Activated CD8-positive, alpha-beta memory T cell treated with anti-CD3 and anti-CD28 coated beads for 1 hour (primary cell): Measurements from ENCODE around the gene DDOST.

Experiments used
- DNase-seq, 2 donors: peaks; one replicate each; pipeline ENCODE4 v3.0.0-alpha.2; 2020; ENCODE audit warnings: low read depth in 1 of 2; ENCODE audit errors: extremely low read depth in 1 of 2

DDOST gene

DNA sequence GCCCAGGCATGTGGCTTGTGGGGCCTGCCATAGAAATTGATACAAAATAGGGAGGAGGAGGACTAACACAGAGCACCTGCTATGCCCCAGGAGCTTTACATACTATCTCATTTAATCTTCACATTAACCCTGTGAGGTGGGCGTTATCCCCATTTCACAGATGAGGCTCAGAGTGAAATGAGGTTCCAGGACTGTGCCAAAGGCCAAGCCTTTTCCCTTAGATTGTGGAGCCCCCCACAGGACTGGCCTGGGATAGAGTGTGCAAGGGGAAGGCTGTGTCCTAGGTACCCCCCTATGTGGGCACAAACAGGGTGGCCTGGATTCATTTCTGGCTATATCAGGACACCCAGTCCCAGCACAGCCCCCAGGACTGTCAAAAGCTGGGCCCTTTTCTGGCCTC, 2.2 kb upstream of the DDOST start:
- no peak for DNase-seq

DNA sequence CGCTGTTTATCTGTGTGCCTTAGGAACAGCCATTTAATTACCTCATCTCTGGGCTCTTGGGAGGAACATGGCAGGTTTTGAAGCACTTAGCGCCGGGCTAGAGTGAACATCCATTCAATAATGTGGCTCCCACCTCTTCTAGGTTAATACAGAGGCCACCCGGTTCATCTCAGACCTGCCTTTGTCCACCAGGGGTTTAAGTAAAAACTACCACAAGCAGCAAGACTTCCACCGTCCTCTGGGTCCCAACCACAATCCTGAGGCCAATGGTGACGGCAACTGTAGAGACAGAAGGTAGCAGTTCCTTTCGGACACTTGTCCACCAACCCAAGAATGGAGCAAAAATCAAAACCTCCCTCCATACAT, 924 bp upstream of the DDOST start:
- DNase-seq = no peak

DNA sequence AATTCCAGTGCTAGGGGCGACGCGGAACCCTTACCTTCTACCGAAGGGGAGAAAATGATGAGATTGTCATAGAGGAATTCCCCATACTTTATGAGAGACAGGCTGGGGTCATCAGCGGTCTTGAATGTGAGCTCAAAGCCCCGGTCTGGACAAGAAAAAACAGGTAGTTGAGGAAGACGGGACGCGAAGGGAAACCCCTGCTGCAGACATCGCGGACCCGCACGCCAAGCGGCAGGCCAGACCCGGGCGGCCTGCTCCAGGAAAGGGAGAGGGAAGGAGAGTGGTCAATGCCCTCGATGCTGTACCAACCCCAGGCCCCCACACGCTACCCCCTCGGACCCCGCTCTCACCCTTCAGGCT, 342 bp downstream of the DDOST start:
- no peak for DNase-seq

DNA sequence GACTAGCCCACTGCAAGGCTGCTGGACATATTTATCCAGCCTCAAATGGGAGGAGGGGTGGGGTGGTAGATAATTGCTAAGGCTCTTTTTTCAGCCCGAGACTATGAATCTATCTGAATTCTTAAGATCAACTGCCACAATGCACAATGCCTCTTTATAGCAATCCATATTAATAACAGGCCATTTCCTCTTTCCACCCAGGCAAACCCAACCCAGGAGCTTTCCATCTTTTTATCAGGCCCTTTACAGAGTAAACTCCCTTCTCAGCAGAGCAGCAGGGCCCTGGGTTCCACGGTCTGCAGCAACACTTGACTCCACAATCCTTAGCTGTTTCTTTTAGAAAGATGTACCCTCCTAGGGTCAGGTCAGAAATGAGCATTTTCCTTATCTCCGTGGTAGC, 806 bp downstream of the DDOST start:
- no peak for DNase-seq

DNA sequence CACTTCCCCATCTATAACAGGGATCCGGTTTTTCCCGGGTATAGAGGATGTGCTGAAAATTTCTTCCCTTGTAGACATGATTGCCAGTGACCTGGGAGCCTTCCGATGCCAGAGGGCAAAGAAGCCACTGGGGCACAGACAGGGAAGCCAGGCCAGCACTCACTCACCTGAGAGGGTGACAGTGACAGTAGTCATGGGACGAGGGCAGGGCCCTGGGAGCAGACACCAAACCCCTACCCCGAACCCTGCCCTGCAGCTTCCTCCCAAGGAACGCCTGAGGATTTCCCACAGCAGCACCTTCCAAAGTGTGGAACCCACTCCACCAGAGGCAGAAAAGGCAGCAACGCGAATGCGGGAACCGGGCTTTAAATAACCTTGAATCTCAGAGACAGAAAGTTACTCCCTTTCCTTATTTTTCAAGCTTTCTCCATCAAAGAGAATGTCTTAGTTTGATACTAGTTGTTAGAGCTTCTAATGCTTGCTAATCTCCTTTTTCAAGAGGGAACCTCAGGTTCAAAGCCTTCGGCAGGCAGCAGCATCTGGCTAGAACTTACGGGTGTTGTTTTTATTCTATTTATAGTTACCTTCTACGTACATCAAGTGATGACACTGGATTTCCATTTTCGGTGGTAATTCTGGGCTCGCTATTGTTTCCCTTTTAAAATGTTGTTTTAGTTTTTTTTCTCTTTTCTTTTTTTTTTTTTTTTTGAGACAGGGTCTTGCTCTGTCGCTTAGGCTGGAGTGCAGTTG, 2.8 kb downstream of the DDOST start:
- DNase-seq = no peak

DNA sequence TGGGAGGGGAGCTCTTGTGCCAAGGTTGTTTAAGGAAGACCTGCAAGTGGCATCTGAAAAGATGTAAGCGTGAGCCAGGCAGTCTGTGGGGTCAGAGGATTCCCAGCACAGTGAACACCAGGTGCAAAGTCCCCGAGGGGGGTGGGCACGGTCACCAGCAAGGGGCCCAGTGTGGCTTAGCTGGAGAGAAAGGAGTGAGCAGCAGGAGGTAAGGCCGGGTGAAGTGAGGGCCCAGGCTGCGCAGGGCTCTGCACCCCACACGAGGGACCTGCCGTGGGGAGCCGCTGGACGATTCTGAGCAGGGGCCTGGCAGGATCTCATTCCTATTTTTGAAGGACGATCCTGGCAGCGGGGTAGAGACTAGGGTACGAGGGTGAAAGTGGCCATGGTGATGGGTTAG, 4.1 kb downstream of the DDOST start:
- no peak for DNase-seq

DNA sequence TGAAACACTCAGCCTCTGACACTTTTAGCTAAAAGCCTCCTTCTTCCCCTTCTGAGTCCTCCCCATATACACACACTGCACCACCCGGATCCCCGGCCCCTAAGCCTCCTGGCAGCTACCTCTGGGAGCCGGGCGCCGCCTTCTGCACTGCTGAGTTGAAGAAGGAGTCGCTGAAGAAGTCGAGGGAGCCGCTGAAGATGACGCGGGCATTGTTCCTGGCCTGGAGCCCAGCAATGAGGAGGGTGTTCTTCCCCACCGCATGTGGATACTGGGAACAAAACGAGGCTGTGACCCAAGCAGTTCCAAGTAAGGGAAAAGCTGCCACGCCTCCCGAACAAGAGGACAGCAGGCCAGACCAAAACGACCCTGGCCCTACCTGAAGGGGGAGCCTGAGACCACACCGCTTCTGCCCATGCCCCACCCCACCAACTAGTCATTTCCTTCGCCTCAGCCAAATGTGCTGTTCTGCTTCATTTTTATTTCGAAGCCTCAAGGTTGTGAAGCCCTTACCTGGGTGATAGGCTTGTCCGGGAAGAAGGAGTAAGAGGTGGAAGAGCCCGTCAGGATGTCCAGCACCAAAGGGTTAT, 7.0 kb downstream of the DDOST start:
- DNase-seq = no peak

DNA sequence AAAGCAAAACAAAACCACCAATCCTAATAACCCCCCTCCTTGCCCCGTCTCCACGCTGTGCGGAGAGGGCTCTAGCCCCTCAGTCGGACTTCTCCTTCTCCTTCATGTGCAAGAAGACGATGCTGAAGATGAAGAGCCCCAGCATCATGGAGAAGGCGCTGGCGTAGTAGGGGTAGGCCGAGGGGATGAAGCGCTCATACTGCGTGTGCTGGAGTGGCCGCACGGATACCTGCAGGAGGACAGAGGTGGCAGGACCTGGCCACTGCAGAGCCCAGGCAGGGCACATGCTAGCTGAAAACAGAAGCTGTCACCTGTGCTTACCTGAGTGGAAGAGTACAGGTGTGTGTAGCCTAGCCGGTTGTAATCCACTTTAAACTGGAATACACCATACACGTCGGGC, 8.9 kb downstream of the DDOST start:
- DNase-seq = no peak

DNA sequence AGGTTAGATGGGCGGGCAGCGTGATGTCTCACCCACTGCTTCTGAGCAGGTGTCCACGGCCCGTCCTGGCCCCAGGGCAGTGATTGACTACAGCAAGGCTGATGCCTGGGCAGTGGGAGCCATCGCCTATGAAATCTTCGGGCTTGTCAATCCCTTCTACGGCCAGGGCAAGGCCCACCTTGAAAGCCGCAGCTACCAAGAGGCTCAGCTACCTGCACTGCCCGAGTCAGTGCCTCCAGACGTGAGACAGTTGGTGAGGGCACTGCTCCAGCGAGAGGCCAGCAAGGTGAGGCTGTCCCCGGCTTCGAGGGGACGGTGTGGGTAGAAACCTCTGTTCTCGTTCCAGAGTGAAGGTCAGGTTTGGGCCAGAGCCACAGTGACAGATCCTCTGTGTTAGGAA, 12.2 kb downstream of the DDOST start:
- no peak for DNase-seq

DNA sequence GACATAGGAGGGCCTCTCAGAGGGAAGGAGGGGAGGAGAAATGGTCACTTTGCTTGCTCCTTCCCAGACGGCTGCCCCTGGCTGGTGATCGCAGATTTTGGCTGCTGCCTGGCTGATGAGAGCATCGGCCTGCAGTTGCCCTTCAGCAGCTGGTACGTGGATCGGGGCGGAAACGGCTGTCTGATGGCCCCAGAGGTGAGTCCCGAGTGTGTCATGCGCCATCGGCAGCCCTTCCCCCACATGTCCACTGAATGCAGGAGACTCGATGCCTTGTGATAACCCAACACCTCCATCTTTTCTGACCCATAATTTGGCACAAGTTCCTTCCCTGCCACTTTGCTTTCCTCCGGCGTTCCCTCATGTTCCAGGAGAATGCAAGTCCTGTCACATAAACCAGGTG, 12.7 kb downstream of the DDOST start:
- DNase-seq = no peak

DNA sequence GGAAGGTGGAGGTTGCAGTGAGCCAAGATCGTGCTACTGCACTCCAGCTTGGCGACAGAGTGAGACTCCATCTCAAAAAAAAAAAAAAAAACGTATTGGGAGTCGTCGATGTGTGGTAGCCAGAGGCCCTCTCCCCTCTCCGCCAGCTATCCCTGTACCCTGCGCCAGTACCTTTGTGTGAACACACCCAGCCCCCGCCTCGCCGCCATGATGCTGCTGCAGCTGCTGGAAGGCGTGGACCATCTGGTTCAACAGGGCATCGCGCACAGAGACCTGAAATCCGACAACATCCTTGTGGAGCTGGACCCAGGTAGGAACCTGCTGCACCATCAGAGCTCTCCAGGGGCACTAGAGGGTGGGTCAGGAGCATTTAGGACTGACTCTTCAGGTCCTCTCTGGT, 15.8 kb downstream of the DDOST start:
- DNase-seq = no peak

DNA sequence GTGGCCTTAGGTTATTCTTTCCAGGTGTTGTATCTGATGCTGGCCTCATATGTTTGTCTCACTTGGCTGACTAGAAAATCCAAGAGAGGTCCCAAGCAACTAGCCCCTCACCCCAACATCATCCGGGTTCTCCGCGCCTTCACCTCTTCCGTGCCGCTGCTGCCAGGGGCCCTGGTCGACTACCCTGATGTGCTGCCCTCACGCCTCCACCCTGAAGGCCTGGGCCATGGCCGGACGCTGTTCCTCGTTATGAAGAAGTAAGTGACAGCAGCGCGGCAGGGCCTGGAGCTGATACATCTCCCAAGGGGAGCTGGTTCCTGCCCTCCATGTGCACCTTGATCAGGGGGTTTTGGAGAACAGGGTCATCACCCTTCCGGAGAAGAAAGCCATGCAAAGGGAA, 16.8 kb downstream of the DDOST start:
- DNase-seq = no peak

DNA sequence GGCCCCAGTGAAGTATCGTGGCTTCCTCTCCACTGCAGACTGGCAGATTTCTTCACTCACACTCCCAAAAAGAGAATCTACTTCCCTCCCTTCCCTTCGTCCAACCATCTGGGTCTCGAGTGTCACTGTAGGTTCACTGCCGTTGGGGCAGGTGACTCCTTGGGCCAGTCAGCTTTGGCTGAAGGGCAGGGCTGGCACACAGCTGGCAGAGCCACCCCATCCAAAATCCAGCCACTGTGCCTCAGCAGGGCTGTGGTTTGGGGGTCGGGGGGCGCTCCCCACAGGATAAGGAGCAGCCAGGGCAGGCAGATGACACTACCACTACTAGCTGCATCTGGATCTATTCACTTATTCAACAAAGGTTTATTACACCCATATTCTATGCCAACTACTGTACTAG, 18.1 kb downstream of the DDOST start:
- DNase-seq = no peak

DNA sequence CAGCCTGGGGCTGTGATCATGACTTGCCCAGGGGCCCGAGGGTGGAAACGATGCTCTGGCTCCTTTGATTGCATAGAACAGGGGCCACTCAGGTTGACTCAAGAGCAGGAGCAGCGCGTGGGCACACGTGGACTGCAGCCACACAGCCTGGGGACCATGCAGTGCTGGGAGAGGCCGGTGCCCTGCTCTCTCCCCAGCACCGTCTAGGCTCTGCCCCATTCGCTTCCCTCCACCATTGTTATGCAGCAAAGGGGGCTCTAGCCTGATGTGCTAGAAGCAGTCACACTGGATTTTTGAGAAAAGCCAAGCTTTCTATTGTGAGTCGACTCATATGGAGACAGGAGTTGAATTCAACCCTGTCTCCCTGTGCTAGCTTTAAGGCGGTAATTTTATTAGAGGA, 19.2 kb downstream of the DDOST start:
- no peak for DNase-seq

DNA sequence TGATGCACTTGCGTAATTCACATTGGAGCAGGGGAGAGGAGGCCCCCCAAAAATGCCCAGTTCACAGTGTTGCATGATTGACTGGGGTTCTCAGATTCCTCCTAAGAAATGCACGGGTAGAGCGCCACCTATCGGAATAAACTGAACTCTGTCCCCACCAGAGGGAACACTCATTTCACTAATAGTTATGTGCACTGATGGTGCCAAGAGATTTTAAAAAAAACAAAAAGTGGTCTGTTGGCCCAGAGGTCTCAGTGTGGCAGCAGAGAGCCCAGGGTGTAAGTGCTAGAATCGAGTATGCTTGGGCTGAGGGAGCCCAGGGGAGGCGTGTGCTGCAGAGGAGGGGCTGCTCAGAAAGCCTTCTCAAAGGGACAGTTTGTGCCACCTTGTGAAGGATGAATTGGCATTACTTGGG, 21.0 kb downstream of the DDOST start:
- DNase-seq = peak in 1 of 2 donors; percentile 35

DNA sequence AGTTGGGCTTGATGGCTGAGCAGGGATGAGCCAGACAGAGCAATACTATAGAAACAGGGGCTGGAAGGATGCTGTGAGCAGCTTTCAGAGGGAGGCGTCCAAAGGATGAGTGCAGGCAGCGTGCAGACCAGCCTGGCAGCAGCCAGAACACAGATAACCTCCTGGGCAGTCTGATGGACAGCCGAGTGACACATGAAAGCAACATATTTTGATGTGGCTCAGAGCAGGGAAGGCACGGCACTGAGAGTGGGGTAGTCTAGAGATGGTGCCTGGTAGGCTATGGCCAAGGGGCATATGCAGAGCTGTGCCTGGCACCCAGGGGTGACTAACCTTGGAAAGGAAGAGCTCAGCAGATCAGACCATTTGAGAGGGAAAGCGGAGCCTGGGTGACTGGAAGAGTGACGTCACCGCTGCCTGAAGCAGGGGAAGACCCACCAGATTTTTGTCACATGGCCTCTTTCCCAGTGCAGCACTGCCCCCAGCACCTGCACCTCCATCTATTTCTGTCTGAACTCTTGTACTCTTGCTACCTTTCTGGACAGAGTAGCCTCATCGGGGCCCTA, 24.3 kb downstream of the DDOST start:
- DNase-seq = no peak

DNA sequence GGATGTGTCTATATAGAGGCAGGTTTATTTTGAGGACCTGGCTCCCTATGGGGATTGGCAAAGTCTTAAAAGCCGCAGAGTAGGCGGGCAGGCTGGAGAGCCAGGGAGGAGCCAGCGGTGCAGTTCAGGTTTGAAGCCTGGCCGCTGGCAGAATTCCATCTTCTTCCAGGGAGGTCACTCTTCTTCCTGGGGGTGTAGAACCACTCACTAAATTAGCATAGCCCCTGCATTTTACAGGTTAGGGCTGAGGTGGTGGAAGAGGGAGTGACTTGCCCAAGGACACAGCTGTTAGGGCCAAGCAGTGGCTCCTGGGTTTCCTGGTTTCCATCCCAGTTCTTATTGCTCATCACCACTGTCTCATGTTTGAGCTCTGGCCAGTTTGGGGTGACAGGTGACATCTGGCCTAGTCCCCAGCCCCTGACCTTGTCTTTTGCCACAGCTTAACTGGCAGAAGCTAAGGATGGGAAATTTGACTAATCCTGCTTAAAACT, 26.5 kb downstream of the DDOST start:
- no peak for DNase-seq

DNA sequence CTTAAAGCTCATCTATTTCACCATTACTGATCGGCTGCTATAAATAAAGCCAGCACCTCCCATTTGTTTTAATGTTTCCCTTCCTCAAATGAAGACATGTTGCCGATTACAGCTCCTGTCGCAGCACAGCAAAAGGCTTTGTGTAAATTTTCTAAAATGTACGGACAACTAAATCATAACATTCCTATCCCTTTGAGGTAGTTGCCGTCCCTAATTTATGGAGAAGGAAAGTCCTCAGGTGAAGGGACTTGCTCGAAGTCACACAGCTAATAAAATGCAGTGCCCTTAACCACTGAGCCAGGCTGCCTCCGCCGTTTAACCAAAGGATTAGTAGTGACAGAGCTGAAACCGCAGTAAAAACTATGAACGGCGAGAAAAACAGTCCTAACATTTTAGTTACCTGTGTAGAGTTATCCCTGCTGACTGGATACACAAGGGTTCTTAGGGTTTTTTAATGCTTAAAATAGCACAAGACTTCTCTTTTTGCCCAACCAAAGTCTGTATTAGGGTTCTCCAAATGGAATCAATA, 27.0 kb downstream of the DDOST start:
- DNase-seq = no peak

DNA sequence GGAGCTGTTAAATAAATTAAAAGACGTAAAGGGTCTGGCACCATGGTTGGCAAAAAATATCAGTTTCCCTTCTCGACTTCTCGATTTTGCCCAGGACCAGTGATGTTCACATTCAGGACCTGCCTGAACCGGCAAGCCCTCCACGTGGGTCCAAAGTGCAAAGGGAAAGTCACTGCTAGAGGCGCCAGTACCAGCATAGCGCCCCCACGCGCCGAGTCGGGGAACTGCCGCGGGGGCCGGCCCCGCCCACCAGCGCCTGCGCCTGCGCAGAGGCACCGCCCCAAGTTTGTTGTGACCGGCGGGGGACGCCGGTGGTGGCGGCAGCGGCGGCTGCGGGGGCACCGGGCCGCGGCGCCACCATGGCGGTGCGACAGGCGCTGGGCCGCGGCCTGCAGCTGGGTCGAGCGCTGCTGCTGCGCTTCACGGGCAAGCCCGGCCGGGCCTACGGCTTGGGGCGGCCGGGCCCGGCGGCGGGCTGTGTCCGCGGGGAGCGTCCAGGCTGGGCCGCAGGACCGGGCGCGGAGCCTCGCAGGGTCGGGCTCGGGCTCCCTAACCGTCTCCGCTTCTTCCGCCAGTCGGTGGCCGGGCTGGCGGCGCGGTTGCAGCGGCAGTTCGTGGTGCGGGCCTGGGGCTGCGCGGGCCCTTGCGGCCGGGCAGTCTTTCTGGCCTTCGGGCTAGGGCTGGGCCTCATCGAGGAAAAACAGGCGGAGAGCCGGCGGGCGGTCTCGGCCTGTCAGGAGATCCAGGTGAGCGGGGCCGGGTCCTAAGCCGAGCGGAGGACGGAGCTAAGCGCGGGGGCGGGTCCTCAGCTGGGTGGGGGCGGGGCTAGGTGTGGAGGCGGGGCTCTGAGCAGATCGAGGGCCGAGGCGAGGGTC, 27.7 kb downstream of the DDOST start, which contains the start of gene PINK1:
Gene PINK1 (plus strand): TSS at position 269 of the 875 bp plus-strand sequence. CDS start 91 bp downstream, at position 360.
- peak; percentile 44 to 76 for DNase-seq

DNA sequence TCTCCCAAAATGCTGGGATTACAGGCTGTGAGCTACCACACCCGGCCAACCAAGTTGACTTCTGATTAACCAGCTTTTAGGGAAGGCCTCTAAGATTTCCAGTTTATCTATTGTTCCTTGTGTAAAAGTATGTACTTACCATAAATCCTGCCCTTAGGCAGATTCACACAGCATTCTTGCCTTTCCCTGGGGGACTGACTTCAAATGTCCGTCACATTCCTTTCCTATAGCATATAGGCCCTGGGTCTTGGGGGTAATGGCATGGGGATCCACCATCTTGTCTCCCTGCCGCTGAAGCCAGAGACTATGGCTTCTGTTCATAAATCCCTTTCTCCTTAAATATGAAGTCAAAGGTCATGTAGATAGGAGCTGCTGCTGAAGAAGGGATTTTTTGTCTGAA, 28.8 kb downstream of the DDOST start:
- no peak for DNase-seq

DNA sequence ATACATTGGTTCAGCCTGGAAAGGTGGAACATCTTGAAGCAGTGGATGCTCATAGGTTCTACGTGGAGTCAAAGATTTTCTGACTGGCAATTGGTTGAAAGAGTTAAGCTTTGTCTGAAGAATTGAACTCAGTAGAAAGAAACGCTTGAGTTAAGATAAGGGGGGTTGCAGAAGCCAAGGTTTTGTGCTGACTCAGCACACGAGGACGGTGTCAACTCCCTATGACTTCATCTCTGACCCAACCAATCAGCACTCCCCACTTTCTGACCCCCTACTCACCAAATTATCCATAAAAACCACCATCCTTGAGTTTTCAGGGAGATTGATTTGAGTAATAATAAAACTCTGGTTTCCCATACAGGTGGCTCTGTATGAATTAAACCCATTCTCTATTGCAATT, 30.4 kb downstream of the DDOST start:
- no peak for DNase-seq
